NCI-H187 (cell line): ENCODE data around the gene C12orf43.

Source experiments
- DNase-seq, 2 experiments: peaks; one replicate each; lab custom pipeline; 2025; lab: John Stamatoyannopoulos, UW

C12orf43 gene

DNA sequence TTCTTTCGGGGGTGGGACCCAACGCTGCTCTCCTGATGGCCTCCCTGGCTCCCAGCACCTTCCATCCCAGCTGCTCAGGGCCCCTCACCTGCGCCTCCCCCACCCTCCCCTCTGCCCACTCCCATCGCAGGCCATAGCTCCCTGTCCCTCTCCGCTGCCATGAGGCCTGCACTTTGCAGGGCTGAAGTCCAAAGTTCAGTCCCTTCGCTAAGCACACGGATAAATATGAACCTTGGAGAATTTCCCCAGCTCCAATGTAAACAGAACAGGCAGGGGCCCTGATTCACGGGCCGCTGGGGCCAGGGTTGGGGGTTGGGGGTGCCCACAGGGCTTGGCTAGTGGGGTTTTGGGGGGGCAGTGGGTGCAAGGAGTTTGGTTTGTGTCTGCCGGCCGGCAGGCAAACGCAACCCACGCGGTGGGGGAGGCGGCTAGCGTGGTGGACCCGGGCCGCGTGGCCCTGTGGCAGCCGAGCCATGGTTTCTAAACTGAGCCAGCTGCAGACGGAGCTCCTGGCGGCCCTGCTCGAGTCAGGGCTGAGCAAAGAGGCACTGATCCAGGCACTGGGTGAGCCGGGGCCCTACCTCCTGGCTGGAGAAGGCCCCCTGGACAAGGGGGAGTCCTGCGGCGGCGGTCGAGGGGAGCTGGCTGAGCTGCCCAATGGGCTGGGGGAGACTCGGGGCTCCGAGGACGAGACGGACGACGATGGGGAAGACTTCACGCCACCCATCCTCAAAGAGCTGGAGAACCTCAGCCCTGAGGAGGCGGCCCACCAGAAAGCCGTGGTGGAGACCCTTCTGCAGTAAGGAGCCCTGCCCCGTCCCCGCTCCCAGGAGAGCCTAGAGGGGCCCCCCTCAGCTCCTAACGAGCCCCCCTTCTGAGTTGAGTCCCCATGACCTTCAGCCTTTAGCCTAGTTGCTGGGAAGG, 37.7 kb downstream of the C12orf43 start, which contains the start of gene HNF1A:
TSS of gene HNF1A (plus strand) at position 248 of the 924 bp plus-strand sequence. CDS start at position 474, 226 bp downstream.
- DNase-seq, result no peak

- no peak for DNase-seq
Measured at GRCh38 chr12:120977531-120978295, 38.6 kb downstream of the C12orf43 start.

DNA sequence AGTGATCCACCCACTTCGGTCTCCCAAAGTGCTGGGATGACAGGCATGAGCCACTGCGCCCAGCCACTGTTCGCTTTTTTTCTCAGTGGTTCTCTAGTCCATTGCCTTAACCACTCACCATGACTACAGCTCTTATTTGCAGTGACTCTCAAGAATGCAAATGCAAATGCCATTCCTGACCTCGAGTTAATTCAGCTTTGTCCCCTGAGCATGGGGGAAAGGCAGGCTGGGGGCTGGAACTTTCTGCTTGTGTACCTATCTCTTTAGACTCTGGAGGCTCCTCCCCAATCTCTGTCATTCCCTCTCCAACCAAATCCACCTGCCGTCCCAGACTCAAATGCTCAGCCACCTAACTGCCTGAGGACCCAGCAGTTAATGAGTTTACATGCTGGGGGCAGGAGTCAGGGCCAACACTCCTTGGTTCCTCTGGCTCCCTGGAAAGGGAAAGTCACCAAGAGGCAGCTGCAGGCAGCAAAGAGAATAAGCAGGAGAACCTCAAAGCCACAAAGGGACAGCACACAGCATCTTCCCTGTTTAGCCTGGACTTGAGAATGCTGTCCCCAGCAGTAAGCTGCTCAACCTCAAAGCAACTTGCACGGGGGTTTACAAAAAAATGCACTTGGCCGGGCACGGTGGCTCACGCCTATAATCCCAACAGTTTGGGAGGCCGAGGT, 43.3 kb downstream of the C12orf43 start:
- peak; percentile 66 to 74 for DNase-seq

DNA sequence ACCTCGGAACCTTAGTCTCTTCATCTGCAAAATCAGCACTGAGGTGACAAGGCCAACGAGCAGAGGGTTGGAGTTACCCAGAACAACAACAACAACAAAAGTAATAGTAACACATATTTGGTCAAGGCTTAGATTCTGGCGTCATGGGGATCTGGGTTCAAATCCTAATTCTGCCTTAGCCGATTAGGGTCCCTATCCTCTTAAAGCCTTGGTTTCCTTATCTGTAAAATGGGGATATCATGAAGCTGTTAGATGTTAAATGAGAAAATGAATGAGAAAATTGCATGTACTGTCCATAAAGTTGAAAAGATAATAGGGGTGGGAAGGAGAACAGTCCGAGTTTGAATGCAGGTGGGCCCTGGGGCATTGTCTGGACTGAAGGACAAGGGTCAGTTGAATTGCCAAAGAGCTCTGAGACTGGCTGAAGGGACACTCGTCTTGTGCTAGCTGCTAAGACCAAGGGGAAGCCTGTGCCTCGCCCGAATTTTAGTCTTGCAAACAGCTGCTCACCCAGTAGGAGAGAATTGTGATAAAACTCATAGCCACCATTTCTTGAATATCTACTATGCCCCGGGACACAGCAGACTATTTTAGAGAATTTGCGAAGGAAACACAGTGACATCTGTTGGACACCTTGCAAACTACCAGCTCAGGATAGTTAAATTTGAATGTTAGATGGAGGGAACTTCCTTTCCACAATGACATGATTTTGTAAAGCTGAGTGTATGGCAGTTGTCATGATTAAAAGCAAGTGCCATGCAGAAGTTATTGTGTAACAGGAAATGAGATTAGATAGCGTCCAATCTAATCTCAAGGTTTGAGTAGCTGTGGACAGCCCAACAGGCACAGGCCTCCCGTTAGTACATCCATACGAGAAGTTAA, 44.7 kb downstream of the C12orf43 start:
- DNase-seq, result peak in 1 of 2 experiments; percentile 9

DNA sequence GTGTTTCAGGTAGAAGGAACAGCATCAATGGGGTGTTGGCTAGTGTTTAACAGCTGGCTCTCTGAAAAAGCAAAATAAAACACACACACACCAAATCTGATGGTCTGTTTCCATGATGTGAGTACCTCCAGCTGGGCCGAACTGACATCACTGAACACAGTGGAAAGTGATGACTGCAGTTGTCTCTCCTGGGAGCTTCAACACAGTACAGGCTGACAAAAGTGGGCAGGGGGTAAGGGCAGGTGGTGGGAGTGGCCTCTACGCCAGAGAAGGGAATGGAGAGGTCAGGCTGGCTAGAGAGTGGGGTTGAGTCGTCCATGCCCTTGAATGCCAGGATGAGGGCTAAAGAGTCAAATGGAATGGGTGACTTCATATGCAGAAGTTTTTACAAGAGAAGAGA, 46.0 kb downstream of the C12orf43 start:
- DNase-seq, result no peak

- DNase-seq, result no peak
Measured at GRCh38 chr12:120965534-120966091, 50.7 kb downstream of the C12orf43 start.

GRCh38 chr12:120964298-120964697, 52.0 kb downstream of the C12orf43 start:
- DNase-seq, result no peak

GRCh38 chr12:120962532-120963020, 53.7 kb downstream of the C12orf43 start:
- no peak for DNase-seq

DNA sequence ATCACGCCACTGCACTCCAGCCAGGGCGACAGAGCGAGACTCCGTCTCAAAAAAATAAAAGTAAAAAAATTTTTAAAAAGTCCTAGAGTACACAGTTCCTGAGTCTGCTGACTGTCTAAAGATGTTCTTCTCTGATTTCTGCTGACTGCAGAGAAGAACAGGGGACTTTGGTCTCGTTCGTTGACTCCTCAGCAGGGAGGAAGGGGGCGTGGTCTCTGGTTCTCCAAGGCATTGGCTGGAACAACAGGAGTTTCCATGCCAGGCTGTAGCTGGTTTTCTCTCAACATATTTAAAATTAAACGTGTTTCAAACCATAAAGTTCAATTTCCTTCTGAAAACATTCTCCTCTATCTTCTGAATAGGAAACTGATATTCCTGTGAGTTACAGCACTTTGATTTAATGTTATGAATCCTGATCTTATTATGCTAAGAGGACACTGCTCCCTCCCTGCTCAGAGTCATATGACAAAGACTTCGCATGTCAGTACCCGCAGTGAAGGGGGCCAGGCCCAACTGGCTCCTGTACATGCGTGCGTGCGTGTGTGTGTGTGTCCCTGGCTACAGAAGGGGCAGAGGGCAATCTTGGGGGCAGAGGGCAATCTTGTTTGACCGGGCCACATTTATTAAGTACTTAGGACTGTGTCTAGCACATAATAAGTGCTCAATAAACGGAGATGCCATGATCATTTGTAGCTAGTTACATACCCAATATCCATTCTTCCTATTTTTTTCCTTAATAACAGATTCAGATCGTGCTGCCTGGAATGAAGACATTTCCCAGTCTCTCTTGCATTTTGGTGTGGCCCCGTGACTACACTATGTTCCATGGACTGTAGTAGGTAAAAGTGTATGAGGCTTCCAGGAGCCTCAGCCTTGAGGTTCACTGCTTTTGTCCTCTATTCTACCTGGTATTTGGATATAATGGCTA, 54.4 kb downstream of the C12orf43 start:
- no peak for DNase-seq

DNA sequence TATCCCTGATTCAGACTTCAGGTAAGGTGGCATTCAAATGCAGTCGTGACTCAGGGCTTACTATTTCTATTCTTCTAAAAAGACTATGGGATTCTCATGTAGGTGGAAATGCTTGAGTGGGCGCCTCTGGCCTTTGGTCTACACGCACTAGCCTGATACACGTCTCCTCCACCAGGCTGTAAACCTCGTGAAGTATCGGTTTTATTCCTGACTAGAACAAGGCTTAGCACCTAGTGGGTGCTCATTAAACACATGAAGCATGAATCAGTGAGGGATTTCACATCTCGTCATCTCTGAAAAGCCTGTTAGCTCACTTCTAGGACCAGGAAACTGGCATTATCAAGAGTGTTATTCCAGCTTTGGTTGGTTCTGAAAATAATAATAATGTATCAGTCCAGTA, 55.6 kb downstream of the C12orf43 start:
- DNase-seq, result no peak

DNA sequence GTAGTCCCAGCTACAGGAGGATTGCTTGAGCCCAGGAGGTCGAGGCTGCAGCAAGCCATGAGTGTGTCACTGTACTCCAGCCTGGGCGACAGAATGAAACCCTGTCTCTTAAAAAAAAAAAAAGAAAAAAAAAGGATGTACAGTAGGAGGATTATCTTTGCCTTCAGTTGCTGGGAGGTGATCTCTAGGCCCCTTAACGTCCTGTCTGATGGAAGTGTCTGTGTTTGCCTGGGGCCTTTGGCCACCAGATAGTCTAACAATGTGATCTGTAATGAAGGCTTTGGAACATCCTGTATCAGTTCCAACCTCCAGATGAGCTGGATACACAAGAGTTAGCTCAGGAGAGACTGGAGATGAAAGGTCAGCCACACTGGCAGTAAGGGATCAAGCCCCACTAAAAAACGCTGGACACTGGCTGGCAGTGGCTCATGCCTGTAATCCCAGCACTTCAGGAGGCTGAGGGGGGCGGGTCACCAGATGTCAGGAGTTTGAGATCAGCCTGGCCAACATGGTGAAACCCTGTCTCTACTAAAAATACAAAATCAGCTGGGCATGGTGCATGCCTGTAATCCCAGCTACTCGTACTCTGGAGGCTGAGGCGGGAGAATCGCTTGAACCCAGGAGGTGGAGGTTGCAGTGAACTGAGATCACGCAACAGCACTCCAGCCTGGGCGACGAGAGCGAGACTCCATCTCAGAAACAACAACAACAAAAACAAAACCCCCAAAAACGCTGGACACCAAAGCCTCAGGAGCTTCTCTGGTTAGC, 57.0 kb downstream of the C12orf43 start:
- no peak for DNase-seq

DNA sequence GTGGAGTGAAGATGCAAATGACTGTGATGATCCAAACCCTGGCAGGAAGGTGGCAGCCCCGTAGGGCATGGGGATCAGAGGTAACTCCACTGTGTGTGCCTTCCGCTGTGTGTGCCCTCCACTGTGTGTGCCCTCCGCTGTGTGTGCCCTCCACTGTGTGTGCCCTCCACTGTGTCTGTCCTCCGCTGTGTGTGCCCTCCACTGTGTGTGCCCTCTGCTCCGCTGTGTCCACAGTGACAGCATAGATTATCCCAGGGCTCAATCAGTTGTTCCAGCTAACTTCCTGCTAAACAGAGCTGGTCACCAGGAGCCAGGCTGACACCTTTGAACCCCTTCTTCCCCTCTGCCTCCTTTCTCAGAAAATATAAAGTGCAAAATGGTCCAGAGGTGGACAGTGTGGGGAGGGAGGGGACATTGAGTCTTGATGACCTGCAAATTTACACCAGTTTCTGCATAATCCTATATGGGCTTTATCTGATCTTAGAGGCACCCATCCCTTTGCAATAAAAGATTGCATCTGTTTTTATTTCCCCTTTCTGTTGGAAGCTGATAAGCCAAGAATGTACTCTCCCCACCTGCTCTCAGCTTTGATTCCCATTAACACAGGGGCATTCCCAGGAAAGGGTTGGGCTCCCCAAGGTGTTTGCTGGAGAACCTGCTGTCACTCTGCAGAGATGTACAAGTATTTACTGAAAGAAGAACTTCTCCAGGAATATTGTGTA, 59.5 kb downstream of the C12orf43 start:
- no peak for DNase-seq

DNA sequence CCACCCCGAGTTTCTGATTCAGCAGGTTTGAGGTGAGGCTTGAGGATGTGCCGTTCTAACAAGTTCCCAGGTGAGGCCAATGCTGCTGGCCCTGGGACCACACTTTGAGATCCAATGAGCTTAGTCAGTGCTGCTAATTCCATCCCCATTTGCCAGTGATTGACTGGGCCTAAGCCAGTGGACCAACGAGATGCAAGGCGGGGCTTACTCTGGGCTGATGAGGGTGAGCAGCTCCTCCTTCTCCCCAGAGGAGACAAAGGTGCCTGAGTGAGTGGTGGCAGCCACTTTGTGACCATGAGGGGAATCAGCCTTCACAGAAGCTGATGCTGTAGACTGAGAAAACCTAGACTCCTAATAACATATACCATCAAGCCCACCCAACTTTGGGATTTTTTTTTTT, 61.1 kb downstream of the C12orf43 start:
- DNase-seq, result no peak

DNA sequence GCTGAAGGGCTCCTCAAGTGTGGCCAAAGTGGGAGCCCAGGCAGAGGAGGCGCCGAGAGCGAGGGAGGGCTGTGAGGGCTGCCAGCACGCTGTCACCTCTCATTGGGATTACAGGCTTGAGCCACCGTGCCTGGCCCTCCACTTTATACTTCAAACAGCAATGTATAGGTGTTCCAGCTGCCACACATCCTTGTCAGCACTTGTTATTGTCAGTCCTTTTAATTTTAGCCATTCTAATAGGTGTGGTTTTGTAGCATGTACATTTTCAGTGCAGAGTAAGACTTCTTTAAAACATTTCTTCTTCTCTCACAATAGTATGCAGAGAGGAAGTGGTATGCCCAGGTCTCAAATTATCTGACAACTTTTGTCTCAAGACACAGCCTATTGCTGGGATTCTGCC, 65.5 kb downstream of the C12orf43 start:
- DNase-seq, result no peak
